HG02938 (cell line): ENCODE data around the gene TAS2R10.

Experiments
- ATAC-seq: cut with Tn5 transposase; IDR thresholded peaks from one replicate; pipeline ENCODE4 v1.9.1; 2021; ENCODE audit warnings: mild to moderate bottlenecking, moderate library complexity; ENCODE audit not compliant: unreplicated experiment

Gene TAS2R10

DNA sequence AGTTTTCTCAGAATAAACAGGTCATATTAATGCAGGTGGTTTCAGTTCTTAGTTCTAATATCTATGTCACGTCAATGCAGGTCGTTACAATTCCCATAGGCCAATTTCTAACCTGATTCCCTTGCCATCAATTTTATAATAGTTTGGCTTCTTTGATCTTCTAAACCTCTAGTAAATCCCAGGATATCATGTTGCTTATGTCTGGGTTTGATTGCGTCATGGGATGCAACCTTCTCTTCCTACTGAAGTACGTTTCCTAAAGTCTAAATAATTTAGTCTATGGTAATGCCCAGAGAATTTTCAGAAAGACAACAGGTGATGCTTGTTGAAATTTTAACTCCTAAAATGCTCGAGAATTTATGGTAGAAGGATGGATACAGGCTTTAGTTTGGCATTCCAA lies 42.9 kb downstream of the TAS2R10 start:
- ATAC-seq, result no peak

DNA sequence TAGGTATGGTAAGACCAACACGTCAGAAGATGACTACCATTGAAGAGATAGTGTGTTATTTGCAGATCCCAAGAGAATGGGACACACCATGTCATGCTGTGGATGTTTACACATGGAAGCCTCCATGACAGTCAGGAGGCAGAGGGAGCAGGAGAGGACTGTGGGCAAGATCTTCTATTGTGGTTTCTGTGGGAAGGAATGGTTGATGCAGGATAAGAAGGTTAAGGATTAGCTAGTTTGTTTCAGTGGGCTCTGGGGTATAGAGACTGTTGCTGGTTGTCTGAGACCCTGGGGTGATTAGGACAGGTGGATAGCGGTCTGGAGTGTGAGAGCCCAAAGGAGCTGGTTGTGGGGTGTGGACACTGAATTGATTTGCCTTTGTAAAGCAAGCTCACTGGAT lies 47.1 kb downstream of the TAS2R10 start:
- ATAC-seq, result no peak
